NK-92 (cell line): Measurements from ENCODE around the gene ZBTB20.

Source experiments
- DNase-seq: peaks from one replicate; lab custom pipeline; 2025; ENCODE audit not compliant: unreplicated experiment; lab: John Stamatoyannopoulos, UW

Gene ZBTB20

DNA sequence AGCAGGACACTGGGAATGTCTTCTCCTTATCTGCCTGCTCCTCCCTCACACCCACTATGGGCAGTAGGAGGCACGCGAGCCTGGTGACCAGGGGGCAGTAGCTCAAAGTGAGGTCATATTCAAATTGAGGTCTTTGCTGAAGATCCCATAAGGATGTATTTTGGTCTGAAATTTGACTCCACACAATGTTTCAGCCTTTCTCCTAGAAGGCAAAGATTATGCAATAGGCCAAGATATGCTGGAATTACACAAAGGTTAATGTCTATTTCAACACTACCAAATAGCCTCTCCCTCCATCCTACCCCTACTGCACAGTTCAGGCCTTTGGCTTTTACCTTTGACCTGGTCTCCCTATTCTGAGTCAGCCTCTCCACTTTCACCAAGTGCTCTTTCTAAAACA is 650.2 kb downstream of the ZBTB20 start:
- no peak for DNase-seq

DNA sequence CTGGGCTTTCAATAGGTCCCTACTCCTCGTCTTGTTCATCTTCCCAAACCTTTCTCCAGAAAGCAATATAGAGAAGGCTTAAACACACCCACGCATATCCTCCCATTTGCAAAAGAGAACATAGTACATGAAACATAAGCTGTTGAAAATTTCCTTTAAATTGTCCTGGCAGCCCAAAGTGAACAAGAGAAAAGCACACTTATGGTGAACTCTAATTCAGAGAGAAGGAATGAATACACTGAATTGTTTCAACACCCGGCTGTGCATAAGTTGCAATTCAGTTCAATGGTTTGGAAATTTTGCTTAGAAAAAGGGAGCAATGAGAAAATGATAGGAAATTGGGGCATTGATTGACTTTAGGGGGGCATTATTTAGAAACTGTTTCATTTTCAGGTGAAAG is 650.6 kb downstream of the ZBTB20 start:
- DNase-seq, result no peak

DNA sequence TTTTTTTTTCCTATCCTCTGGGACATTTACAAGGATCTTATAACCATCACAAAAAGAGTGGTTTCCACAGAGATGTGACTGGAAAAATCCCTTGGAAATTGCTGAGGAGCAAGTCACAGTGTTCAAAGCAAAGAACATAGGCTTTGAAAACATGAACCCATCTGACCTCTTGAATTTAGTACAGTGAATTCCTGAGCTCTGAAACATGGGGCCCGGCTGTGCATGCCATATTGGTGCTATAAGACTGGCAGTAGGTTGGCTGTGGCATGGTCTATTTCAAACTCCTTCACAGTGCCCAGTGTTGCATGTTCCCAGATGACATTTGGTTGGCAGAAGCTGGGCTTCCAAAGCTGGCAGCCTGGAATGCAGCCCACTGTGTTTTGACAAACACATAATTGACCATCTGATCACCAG is 651.1 kb downstream of the ZBTB20 start:
- DNase-seq, result no peak

DNA sequence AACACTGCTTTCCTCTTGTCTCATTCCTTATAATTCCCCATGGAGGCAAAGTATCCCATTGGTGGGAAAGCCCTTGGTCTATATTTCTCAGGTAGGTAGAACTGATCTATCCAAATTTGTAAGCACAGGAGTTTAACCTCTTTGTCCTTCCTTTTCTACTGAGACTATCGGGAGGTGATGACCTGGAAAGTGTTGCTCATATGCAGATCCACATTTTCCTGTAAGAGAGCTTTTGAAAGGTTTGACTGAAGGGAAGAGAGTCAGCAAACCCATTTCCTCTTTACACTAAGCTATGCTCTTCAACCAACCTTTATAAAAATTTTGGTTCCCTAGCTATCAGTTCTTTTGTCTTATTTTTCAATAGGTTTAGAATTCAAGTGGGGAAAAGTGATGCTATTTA is 652.6 kb downstream of the ZBTB20 start:
- no peak for DNase-seq

DNA sequence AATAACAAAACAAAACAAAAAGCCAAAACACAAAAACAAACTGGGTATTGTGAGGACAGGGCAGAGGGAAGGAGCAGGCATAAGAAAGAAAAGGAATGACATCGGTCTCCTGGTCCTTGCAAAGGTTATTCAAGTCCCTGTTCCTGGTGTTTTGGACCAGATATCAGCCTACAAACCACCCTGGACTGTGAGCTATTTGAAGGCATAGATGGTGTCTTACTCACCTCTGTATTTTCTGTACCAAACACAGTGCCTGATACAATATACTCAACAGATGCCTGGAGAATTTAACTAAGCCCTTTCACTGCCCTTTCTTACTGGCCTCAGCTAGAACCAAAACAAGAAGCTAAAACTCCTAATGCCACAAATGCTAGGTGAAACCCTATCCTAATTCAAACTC is 656.3 kb downstream of the ZBTB20 start:
- DNase-seq, result no peak

DNA sequence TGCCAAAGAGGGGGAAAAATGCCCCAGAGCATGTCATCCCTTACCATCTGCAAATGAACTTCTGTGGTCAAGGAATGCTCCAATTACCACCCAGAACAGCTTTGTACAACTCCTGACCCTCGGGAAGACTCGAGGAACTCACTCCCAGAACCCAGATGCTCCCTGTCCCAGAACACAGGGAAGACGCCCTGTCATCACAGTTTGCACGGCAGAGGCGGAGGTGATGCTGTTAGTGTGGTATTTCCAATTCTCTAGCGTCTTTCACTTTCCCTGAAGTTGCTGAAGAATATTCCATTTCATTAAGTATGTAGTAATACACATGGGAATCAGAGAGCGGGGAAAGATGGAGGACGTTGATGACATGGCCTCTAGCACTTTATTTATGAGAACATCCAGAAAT is 659.6 kb downstream of the ZBTB20 start:
- DNase-seq, result no peak

DNA sequence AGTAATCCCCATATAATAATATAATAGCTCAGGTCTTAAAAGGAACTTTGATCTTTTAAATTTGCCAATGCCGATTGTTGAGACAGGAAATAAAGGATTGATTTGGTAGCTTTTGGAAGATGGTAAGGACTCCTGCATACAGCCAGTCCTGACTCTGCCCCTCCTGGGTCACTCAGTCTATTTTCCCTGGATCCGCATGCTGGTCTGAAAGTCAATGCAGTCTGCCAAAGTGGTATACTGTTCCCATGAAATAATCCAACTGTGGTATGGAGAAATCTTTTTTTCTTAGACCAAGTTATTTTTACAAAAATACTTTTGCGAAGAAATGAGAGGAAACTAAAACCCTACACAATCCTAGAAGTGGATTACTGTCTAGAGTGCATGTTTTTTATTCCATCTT is 662.2 kb downstream of the ZBTB20 start:
- DNase-seq, result no peak

DNA sequence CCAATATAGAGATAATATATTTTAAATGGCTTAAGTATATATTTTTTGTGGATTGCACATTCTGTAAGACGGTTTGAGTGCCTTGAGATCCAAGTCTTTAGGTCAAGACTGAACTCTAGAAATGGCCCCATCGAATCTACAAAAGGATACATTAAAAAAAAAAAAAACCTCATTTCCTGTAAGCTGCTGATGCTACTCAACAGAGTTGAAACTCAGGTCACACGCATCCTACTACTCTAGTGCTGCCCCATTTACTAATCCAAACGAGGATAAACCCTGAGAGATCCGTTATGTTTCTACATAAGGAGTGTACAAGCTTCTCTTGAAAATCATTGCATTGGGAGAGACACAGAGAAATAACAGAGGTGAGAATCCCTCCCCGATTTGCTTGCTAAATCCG is 666.0 kb downstream of the ZBTB20 start:
- DNase-seq, result no peak

DNA sequence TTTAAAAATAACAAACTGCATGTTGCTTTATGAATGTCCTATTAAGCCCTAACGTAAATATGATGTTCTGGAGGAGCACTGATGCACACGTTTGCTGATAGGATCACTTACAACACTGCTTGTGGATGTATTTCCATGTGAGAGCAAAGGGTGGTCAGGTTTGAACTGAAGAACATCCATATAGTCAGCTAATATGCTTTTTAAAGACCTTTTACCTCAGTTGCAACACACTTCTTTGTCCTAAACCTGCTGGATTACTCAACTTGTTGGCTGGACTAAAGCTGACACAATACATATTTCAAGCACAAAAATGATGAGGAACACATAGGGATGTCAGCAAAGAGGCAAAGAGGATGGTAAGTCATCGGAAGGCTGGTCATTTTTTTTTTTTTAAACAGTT is 666.6 kb downstream of the ZBTB20 start:
- DNase-seq, result no peak

DNA sequence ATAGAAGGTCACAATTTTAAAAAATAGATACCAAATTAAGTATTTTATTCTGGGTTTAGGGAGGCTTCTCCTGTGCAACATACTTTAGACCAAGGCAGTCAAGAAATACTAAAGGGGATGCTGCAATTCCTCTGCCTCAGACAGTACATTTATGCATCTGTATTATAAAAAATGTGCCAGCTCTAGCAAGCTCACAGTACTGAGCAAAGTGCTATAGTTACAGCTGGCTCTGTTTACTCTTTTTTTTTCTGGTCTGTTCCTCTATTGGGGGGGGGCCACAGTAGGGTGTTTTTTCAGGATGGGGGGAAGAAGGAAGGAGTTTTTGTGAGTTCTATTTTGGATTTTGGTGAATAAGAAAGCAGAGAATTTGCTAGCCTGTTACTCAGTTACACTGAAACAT is 668.3 kb downstream of the ZBTB20 start:
- DNase-seq, result no peak

DNA sequence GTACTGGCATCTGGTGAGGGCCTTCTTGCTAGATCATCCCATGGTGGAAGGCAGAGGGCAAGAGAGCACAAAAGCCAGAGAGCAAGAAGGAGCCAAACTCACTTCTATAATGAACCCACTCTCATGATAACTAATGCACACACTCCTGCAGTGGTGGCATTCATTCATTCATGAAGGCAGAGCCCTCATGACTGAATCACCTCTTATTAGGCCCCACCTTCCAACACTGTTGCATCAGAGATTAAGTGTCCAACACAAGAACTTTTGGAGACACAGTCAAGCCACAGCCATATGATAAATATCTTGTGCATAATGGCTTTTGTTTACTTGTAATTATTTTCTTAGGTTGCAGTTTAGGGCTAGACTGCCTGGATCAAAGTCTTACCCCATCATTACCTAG is 670.6 kb downstream of the ZBTB20 start:
- no peak for DNase-seq

DNA sequence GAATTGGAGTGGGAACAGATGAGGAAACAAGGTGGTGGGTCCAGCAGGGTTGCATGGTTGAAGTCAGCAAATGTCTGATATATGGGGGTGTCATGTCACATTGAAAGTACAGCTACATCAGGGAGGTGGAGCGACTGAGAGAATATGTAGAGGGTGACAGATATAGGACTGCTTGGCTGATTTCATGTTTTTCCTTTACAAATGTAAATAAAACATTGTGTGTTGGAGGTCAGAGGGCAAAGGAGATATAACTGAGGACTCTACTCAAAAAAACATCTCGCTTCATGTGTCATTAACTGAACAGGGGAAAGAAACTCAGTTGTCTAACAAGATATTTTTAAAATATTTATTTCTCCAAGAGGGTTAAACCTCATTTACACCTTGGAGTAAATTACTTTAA is 675.6 kb downstream of the ZBTB20 start:
- no peak for DNase-seq

DNA sequence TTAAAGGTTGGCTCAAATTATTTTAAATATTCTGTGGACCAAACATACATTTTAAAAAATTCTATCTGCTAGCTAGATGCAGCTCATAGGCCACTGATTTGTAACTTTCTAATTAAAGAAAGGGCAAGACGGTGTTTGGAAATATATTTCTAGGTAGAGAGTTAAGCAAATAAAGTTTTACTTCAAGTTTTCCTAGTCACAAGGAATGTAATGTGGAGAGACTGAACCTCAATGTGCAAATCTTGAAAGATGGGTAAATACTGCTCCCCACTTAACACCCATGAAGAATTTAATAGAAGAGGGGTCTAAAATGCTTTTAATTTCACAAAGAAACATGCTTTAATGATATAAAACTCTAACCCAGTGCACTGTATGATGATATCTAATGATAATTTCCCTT is 678.0 kb downstream of the ZBTB20 start:
- DNase-seq, result no peak

DNA sequence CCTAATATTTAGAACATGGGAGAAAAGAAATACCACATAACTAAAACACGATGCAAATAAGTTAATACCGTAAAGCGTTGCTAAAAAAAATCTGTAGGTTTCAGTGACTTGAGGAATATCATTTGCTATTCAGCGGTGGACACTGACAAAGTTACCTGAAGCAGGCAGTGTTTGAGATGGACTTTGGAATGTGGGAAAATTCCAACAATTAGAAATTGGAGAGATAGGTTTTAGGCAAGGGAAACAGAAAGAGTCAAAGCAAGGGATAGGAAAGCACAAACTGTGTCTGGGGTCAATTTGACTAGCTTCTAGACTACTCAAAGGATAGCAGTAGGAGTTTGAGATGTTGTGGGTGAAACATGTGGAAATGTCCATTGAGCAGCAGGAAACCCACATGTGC is 680.3 kb downstream of the ZBTB20 start:
- DNase-seq, result no peak

DNA sequence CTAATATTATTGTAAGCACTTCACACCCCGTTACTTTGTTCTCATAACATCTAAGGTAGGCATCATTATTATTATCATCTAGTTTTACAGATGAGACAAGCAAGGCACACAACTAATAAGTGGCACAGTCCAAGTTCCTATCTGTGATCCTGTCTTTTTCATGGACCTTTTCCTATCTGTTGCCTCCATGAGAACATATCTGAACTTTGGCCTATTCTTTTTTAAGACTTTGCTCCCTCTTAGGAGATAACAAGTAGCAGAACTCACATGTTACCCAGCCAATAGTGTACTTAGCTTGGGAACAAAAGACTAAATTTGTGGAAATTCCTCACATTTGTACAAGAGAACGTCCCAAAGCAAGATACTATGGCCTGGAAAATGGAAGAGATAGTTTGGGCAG is 680.8 kb downstream of the ZBTB20 start:
- DNase-seq, result no peak

DNA sequence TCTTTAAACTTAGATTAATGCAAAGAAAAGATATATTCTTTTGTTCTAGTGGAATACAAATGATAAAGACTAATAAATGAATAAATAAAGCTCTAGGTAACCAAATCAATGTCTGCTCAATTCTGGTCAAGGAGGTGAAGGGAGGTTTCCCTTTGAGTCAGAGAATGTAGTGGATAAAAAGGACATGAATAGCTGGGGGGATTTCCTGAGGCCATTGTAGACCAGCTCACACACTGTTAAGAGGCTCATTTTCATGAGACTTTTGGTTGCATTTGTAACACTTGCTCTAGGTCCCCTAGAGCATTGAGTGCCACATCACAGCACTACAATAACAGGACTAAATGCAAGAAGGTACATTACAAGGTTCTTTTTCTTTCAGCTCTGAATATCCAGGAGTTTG is 682.5 kb downstream of the ZBTB20 start:
- DNase-seq, result no peak

DNA sequence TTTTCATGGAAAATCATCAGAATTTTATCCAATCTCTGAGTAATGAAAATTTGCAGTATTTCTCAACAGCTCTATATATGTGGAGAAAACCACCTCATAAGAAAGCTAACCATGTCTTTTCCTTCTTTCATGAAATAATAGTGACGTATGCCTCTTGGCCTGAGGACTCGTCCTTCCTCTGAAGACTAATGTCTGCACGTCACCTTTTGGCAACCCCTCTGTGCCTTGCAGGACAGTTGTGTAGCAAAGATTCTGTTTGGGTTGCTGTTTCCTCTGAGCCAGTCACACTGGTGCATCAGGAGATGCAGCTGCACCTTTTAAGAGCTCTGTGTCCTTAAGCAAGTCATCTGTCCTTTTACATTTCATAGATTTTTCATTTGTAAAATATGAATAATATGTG is 684.3 kb downstream of the ZBTB20 start:
- DNase-seq, result no peak

DNA sequence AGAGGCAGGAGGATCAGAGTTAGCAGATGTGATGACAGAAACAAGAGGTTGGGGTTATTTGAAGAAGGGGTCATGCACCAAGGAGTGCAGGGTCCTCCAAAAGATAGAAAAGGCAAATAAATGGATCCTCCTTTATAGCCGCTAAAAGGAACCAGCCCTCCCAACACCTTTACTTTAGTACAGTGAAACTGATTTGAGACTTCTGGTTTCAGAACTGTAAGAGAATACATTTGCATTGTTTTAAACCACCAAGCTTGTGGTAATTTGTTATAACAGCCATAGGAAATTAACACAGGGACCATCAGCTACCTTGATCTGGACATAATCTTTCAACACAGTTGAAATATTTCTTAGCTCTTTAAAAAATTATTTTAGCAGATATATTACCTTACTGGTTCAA is 686.6 kb downstream of the ZBTB20 start:
- no peak for DNase-seq

DNA sequence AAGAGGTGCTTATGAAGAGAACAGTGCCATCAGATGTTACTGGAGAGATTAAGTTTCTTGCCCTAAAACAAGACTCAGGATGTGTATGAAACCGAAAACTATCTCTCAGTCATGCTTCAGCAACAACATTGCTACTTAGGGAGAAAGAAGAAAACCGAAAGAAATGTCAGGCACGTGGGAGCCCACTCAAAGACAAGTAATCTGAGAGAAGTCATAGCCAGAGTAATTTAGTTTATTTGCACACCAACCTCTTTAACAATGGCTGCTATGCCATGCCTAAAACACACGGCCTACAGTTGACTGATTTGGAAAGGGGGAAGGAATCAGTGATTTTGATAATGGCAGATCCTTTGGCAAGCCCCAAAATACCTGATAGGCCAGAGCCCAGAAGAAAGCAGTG is 690.3 kb downstream of the ZBTB20 start:
- DNase-seq, result no peak

DNA sequence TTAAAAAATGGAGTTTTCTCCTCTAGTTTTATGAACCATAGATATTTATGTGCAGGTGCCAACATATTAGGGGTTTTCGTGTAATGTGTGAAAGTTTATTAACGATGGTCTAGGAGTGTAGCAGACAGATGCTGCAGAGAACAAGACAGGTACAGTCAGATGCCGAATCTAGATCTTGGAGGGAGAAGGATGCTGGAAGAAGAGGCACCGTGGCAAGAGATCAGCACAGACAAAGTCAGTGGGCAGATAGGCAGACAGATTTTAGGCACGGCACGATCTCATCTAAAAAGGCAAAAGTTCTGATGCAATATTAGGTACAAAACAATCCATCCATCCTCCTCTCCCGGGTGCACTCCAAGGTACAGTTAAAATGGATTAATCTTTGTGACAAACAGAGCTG is 691.7 kb downstream of the ZBTB20 start:
- no peak for DNase-seq

DNA sequence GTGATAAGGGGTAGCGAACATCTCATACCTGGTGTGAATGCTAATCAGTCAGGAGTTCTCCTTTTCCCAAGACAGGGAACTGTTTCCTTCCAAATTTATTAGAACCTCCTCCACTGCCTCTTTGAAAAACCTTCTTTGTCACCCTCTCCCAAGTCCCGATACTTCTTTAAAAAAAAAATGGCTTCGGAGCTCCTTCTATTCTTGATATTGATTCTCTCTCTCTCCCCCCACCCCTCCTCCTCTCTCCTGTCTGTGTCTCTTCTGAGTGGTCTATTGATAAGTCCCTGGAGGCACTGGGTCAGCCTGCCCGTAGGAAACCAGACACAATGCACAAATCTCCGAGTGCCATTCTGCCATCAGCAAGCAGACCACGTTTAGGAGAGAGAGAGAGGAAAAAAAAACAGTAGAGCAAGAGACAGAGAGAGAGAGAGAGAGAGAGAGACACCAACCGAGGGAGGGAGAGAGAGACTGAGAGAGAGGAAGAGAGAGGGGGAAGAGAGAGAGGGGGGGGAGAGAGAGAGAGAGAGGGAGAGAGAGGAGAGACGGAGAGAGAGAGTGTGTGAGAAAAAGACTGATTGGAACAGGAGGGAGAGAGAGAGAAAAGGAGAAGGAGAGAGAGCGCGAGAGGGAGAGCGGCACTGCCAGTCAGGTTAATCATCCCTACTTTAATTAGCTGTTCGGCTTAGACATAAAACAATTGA is 692.4 kb downstream of the ZBTB20 start:
- no peak for DNase-seq

DNA sequence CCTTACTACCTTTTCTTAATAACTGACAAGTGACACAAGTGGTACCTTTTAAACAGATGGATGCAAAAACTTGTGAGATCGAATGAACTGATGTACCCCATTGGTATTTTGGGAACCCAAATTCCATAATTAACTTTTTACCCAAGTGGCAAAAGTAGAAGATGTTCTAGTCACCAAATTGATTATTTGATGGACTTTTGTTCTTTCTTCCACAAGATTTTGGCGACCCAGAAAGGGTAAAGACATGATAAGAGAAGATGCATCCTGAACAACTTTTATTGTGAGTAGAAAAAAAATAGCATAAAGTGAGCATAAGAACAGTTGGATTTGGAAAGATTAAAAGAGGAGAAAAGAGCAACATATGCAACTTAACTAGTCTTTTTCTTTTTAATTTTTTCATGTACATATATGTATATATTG is 693.7 kb downstream of the ZBTB20 start:
- no peak for DNase-seq

DNA sequence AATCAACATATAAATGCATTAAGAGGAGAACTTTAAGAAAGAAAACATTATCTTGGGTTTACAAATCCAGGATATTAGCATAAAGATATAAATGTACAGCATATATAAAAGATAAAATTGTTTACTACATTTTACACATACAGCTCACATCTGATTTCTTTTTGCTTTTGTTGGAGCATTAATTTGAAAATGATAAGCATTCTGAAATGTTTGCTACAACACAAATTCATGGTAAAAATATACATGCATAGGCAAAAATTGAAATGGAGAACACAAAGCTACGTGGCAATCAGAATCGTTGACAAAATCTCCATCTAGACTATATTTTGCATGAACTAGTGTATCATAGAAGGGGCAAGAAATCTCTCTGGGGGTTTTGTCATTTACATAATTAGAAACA is 694.2 kb downstream of the ZBTB20 start:
- DNase-seq, result no peak

DNA sequence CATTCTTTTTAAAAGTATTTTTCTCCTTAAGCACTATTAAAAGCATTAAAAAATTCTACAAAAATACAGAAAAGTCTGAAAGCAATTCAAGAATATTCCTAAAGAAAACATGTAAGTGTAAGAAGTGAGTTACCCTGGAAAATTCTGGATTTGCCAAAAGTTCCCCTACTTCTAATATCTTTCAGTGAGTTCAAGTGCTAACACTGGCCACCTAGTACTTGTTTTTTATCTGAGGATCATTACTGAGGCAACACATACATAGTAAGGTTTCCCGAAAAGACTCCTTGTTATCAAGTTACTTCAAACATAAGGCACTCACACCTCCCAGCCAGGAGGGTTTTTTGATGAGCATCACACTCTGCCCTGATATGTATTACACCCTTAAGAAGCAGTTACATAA is 694.8 kb downstream of the ZBTB20 start:
- DNase-seq, result no peak
